Progenitor cell of endocrine pancreas (in vitro differentiated cells): Measurements from ENCODE around the gene CALR. TPM values are rescaled to one million over a fixed set of nuclear protein-coding genes. Genes with fewer than 3 reads are reported as not detected.
"Not testable (repeated sequence)": the region's sequence is repeated elsewhere in the genome, so short reads cannot be mapped to it uniquely, and the experiment has no call there.

Experiments
- DNase-seq: peaks from one replicate; pipeline ENCODE4 v3.0.0; 2021; ENCODE audit warnings: low spot score; ENCODE audit not compliant: unreplicated experiment
- H3K27ac Mint-ChIP-seq: 2 replicates; pipeline ENCODE4 v1.8.0; 2021; ENCODE audit warnings: mild to moderate bottlenecking, moderate library complexity, mixed read lengths
- H3K27me3 Mint-ChIP-seq: 2 replicates; pipeline ENCODE4 v1.8.0; 2021; ENCODE audit warnings: mixed read lengths
- H3K36me3 Mint-ChIP-seq: 2 replicates; pipeline ENCODE4 v1.8.0; 2022; ENCODE audit warnings: mixed read lengths; ENCODE audit not compliant: insufficient read depth
- H3K4me1 Mint-ChIP-seq: 2 replicates; pipeline ENCODE4 v1.8.0; 2021; ENCODE audit warnings: low read depth, mixed read lengths
- H3K4me3 Mint-ChIP-seq: 2 replicates; pipeline ENCODE4 v1.8.0; 2021; ENCODE audit warnings: low read depth, mild to moderate bottlenecking, moderate library complexity, mixed read lengths
- H3K9me3 Mint-ChIP-seq: 2 replicates; pipeline ENCODE4 v1.8.0; 2021; ENCODE audit warnings: low read depth, mixed read lengths
- total RNA-seq: library from RNA; stranded (reverse); gene quantifications from 2 replicates; pipeline ENCODE4 v1.2.1, GENCODE V29; 2021
- TF ChIP-seq, protein P1 (sequence below): fragments of 200-600 bp; sonication (generic); IDR thresholded peaks from one replicate; pipeline ENCODE4 v1.5.0; 2021; ENCODE audit warnings: antibody characterized with exemption, mild to moderate bottlenecking; ENCODE audit not compliant: unreplicated experiment

CALR gene
- total RNA-seq, 1 donor from 2014 or later: 707 TPM

DNA sequence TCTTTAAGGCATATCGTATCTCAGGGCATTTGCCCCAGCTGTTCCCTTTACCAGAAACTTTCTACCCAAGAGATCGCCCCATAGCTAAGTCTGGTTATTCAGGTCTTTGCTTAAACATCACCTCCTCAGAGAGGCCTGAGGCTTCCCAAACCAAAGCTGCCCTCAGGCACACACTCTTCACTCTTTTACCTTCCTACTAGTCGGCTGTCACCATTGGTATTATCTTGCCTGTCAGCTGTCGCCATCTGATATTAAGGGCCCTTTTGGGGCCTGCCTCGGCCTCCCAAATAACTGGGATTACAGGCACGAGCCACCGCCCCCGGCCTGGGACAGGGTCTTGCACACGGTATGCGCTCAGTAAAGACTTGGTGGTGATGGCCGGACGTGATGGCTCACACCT lies 17.6 kb downstream of the CALR start:
- H3K27ac Mint-ChIP-seq: peak overlapping the region; percentile 92
- H3K27me3 Mint-ChIP-seq: peaks cover 2% of the 10 kb centered on the region
- no peak for DNase-seq
- H3K4me1 Mint-ChIP-seq: peaks cover 8% of the 10 kb centered on the region
- peak overlapping the region; percentile 83 for H3K4me3 Mint-ChIP-seq
- no peaks in the 10 kb centered on the region for H3K9me3 Mint-ChIP-seq
- TF ChIP-seq, protein P1, sequence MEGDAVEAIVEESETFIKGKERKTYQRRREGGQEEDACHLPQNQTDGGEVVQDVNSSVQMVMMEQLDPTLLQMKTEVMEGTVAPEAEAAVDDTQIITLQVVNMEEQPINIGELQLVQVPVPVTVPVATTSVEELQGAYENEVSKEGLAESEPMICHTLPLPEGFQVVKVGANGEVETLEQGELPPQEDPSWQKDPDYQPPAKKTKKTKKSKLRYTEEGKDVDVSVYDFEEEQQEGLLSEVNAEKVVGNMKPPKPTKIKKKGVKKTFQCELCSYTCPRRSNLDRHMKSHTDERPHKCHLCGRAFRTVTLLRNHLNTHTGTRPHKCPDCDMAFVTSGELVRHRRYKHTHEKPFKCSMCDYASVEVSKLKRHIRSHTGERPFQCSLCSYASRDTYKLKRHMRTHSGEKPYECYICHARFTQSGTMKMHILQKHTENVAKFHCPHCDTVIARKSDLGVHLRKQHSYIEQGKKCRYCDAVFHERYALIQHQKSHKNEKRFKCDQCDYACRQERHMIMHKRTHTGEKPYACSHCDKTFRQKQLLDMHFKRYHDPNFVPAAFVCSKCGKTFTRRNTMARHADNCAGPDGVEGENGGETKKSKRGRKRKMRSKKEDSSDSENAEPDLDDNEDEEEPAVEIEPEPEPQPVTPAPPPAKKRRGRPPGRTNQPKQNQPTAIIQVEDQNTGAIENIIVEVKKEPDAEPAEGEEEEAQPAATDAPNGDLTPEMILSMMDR: no peak
- peaks cover 14% of the 10 kb centered on the region for H3K36me3 Mint-ChIP-seq

DNA sequence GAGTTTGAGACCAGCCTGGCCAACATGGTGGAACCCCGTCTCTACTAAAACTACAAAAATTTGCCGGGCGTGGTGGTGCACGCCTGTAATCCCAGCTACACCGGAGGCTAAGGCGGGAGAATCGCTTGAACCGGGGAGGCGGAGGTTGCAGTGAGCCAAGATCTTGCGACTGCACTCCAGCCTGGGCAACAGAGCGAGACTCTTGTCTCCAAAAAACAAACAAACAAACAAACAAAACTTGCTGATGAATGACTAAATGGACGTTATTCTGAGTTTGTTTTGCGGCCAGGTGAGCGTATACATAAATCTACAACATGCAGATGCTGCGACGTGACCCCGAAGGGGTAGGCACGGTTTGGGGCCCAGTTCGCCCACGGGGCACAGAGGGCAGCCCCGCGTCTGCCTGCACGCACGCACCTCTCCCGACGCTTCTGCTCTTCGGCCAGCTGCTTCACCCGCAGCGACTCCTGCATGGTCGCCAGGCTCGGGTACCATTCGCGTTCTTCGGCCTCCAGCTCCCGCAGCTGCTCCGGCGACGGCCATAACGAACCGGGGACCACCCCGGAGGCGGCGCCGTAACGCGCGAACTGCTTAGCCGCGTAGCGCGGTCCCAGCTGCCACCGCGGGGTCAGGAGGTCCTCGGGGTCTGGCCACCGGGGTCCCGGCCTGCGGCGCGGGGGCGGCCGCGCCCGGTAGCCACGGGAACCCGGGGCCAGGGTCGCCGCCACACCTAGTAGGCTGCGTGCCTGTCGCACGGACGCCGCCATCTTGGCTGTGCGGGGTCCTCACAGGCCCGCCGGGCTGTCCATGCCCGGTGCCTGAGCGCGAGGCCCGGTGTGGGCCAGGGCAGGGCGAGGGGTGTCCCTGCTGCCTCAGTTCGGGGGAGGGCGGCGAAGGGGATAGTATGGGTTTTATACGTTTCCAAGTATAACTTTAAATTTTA lies 18.3 kb downstream of the CALR start, which contains the start of gene GADD45GIP1:
GADD45GIP1 (minus strand) TSS at position 778 of the 943 bp plus-strand sequence; CDS start at position 767, 11 bp downstream.
- H3K4me1 Mint-ChIP-seq: peaks cover 8% of the 10 kb centered on the region
- TF ChIP-seq, protein P1: no peak
- H3K4me3 Mint-ChIP-seq: peak within 1 kb of the TSS; percentile 83
- peak; percentile 59 for DNase-seq
- H3K27me3 Mint-ChIP-seq: peaks cover 2% of the 10 kb centered on the region
- no peaks in the 10 kb centered on the region for H3K9me3 Mint-ChIP-seq
- H3K36me3 Mint-ChIP-seq: peaks cover 9% of the 10 kb centered on the region
- peak within 1 kb of the TSS; percentile 92 for H3K27ac Mint-ChIP-seq

DNA sequence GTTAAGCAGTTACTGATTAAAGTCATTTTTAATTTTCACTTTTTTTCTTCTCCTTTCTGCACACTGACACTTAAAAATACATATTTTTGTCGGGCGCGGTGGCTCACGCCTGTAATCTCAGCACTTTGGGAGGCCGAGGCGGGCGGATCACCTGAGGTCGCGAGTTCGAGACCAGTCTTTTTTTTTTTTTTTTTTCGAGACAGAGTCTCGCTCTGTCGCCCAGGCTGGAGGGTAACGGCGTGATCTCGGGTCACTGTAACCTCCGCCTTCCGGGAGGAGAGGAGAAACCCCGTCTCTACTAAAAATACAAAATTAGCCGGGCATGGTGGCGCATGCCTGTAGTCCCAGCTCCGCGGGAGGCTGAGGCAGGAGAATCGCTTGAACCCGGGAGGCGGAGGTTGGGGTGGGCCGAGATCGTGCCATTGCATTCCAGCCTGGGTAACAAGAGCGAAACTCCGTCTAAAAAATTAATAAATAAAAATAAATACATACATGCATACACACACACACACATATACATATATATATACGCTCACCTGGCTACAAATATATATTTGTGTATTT lies 19.1 kb downstream of the CALR start:
- peak overlapping the region; percentile 90 for H3K27ac Mint-ChIP-seq
- not testable (repeated sequence) for H3K9me3 Mint-ChIP-seq, H3K4me1 Mint-ChIP-seq, DNase-seq, H3K36me3 Mint-ChIP-seq, H3K27me3 Mint-ChIP-seq
- H3K4me3 Mint-ChIP-seq: peak overlapping the region; percentile 79

GRCh38 chr19:12959481-12959880 lies 21.1 kb downstream of the CALR start:
- no peak overlapping the region for H3K4me3 Mint-ChIP-seq
- no peak for DNase-seq
- no peaks in the 10 kb centered on the region for H3K9me3 Mint-ChIP-seq
- TF ChIP-seq, protein P1: no peak
- H3K27me3 Mint-ChIP-seq: peaks cover 5% of the 10 kb centered on the region
- no peak overlapping the region for H3K27ac Mint-ChIP-seq
- H3K36me3 Mint-ChIP-seq: peaks cover 1% of the 10 kb centered on the region
- peaks cover 8% of the 10 kb centered on the region for H3K4me1 Mint-ChIP-seq

- TF ChIP-seq, protein P1: peak; percentile 83
- Mint-ChIP-seq H3K36me3 (no peaks in the 10 kb centered on the region), H3K4me1 (peaks cover 3% of the 10 kb centered on the region), H3K9me3 (no peaks in the 10 kb centered on the region), H3K27ac (no peak overlapping the region), H3K4me3 (peak overlapping the region; percentile 72), H3K27me3 (peaks cover 7% of the 10 kb centered on the region)
- peak; percentile 80 for DNase-seq
Measured at GRCh38 chr19:12965017-12965811, 26.8 kb downstream of the CALR start.
